HG03025 (cell line): ENCODE results near the gene CELF4.

Source experiments
- ATAC-seq: cut with Tn5 transposase; IDR thresholded peaks from one replicate; pipeline ENCODE4 v1.9.1; 2021; ENCODE audit warnings: mild to moderate bottlenecking, moderate library complexity; ENCODE audit not compliant: unreplicated experiment, low FRiP score

The CELF4 gene

GRCh38 chr18:37575646-37576045 lies 10.0 kb upstream of the CELF4 start:
- ATAC-seq = no peak

GRCh38 chr18:37574113-37574512 lies 8.5 kb upstream of the CELF4 start:
- no peak for ATAC-seq

- no peak for ATAC-seq
These were observed 7.1 kb upstream of the CELF4 start for GRCh38 chr18:37572736-37573135.

GRCh38 chr18:37571266-37571665 lies 5.7 kb upstream of the CELF4 start:
- ATAC-seq = no peak

GRCh38 chr18:37570336-37570930 lies 4.8 kb upstream of the CELF4 start:
- ATAC-seq = no peak

GRCh38 chr18:37568671-37569070 lies 3.1 kb upstream of the CELF4 start:
- no peak for ATAC-seq

- no peak for ATAC-seq
These were observed 2.4 kb upstream of the CELF4 start for GRCh38 chr18:37567994-37568359.

GRCh38 chr18:37567061-37567993 lies 1.7 kb upstream of the CELF4 start:
- ATAC-seq = no peak

- no peak for ATAC-seq
These were observed 972 bp upstream of the CELF4 start for GRCh38 chr18:37566479-37567060.

- no peak for ATAC-seq
These were observed 430 bp upstream of the CELF4 start for GRCh38 chr18:37565977-37566478.

GRCh38 chr18:37564711-37565100 lies 892 bp downstream of the CELF4 start:
- ATAC-seq = no peak

- no peak for ATAC-seq
These were observed 1.6 kb downstream of the CELF4 start for GRCh38 chr18:37563931-37564392.

GRCh38 chr18:37561986-37562385 lies 3.6 kb downstream of the CELF4 start:
- ATAC-seq = no peak

GRCh38 chr18:37560003-37560402 lies 5.6 kb downstream of the CELF4 start:
- no peak for ATAC-seq

- ATAC-seq = no peak
These were observed 6.4 kb downstream of the CELF4 start for GRCh38 chr18:37559194-37559593.

GRCh38 chr18:37554399-37554787 lies 11.2 kb downstream of the CELF4 start:
- ATAC-seq = no peak

GRCh38 chr18:37553633-37554398 lies 11.8 kb downstream of the CELF4 start:
- no peak for ATAC-seq

GRCh38 chr18:37552286-37552685 lies 13.3 kb downstream of the CELF4 start:
- no peak for ATAC-seq

- no peak for ATAC-seq
These were observed 13.8 kb downstream of the CELF4 start for GRCh38 chr18:37551846-37552245.

- no peak for ATAC-seq
These were observed 14.3 kb downstream of the CELF4 start for GRCh38 chr18:37551249-37551648.
